Measurements from ENCODE around the gene ABCA2.

DNA sequence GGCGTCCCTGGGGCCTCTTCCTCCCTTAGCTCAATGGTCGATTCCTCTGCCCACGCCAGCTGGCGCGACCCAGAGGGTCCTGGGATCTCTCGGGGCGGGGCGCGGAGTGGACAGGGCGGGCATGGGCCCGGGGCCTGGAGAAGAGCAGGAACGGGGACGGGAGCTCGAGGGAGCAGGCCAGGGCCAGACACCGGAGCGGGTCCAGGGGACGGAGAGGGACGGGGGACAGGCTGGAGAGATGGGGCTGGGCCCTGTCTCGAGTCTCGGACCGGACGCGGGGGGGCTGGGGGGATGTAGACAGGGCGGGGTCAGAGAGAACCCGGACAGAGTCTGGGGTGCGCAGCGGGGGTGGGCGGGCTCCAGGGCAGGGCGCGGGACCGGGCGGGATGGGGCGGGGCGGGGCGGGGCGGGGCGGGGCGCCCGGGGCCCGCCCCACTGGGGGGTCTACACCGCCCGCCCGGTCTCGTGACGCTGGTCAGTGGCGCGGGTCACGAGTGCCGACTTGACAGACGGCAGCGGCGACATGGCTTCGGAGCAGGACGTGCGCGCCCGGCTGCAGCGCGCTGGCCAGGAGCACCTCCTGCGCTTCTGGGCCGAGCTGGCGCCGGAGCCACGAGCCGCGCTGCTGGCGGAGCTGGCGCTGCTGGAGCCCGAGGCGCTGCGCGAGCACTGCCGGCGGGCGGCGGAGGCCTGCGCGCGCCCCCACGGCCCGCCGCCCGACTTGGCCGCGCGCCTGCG is 49.1 kb upstream of the ABCA2 start, which contains the start of gene UAP1L1:
- peak in 1 of 2 donors; percentile 72 for TF ChIP-seq POLR2AphosphoS5 (IDR thresholded peaks at IDR 0.05)
- TF ChIP-seq, protein P1, sequence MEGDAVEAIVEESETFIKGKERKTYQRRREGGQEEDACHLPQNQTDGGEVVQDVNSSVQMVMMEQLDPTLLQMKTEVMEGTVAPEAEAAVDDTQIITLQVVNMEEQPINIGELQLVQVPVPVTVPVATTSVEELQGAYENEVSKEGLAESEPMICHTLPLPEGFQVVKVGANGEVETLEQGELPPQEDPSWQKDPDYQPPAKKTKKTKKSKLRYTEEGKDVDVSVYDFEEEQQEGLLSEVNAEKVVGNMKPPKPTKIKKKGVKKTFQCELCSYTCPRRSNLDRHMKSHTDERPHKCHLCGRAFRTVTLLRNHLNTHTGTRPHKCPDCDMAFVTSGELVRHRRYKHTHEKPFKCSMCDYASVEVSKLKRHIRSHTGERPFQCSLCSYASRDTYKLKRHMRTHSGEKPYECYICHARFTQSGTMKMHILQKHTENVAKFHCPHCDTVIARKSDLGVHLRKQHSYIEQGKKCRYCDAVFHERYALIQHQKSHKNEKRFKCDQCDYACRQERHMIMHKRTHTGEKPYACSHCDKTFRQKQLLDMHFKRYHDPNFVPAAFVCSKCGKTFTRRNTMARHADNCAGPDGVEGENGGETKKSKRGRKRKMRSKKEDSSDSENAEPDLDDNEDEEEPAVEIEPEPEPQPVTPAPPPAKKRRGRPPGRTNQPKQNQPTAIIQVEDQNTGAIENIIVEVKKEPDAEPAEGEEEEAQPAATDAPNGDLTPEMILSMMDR (IDR thresholded peaks at IDR 0.05) = peak in 1 of 6 experiments; percentile 9
- TF ChIP-seq POLR2A (IDR thresholded peaks at IDR 0.05) = peak in 2 of 4 donors; percentile 37 to 71
- peak in 1 of 4 donors; percentile 22 for TF ChIP-seq EP300 (IDR thresholded peaks at IDR 0.05)
